H1 (cell line): ENCODE results near the gene ZNF407. TPM values are rescaled to one million over a fixed set of nuclear protein-coding genes. Genes with fewer than 3 reads are reported as not detected.

Experiments used
- CREB1 ChIP-seq: IDR thresholded peaks from 2 replicates; pipeline ENCODE4 v1.6.1; 2012; ENCODE audit warnings: inconsistent platforms
- E2F6 ChIP-seq: IDR thresholded peaks from 2 replicates; pipeline ENCODE4 v1.6.1; 2012; ENCODE audit warnings: inconsistent platforms
- JUND ChIP-seq: IDR thresholded peaks from 2 replicates; pipeline ENCODE4 v1.6.1; 2011; ENCODE audit warnings: mild to moderate bottlenecking, improper control_type of control experiment, low read length
- KDM4A ChIP-seq: IDR thresholded peaks from one replicate; pipeline ENCODE4 v1.7.1; 2012; ENCODE audit warnings: low read depth, mild to moderate bottlenecking, moderate library complexity, low read length, inconsistent platforms; ENCODE audit not compliant: severe bottlenecking
- KDM5A ChIP-seq: fragments of 200-600 bp; IDR thresholded peaks from 2 replicates; pipeline ENCODE4 v1.7.1; 2012; ENCODE audit warnings: mild to moderate bottlenecking, low read length, inconsistent platforms, mixed read lengths
- MAX ChIP-seq: IDR thresholded peaks from 2 replicates; pipeline ENCODE4 v1.6.1; 2012; ENCODE audit warnings: inconsistent platforms
- RNF2 ChIP-seq: fragments of 200-900, 300-1000 bp; sonication (generic); IDR thresholded peaks from 2 replicates; pipeline ENCODE4 v1.7.1; 2016; ENCODE audit warnings: borderline replicate concordance, low read depth, mild to moderate bottlenecking, antibody characterized with exemption, low read length; ENCODE audit not compliant: poor library complexity, severe bottlenecking; ENCODE audit errors: missing control alignments
- polyA plus RNA-seq, 7 experiments: library from polyadenylated mRNA; depleted of rRNA in 3 of 7; stranded (reverse) in 5 of 7; unstranded in 2 of 7; fragments of >200 nt in 5 of 7; fragments of 200-250 nt in 2 of 7; gene quantifications; 1 replicate in 5 of 7; 2 replicates in 1 of 7; 4 replicates in 1 of 7; pipeline versions ENCODE4 v1.2.1 to v1.2.3, GENCODE V29; 2011 to 2013; ENCODE audit warnings: missing spikeins in 2 of 7, mixed read lengths in 2 of 7
- total RNA-seq: library from RNA; stranded (reverse); fragmentation: NEBNext Ultra II Directional; extraction: Animal tissue kit (Norgen Biotek cat#: 25700); gene quantifications from 2 replicates; pipeline ENCODE4 v1.2.1, GENCODE V29; 2021

Gene ZNF407
- total and polyA plus RNA-seq, 2 of the 8 experiments (the other 6 are each of a cell fraction or from before 2014, with no cell fraction given) = 1.5 to 6.8 TPM

GRCh38 chr18:74569401-74569800 lies 28.3 kb upstream of the ZNF407 start (continued):
- TF ChIP-seq E2F6 (no peak), KDM4A (no peak), JUND (no peak), MAX (no peak), KDM5A (no peak), CREB1 (no peak), RNF2 (no peak)
- TF ChIP-seq, all 59 proteins: peak for 0
